Measurements from ENCODE around the gene EVA1A.
"Not testable (repeated sequence)": the region's sequence is repeated elsewhere in the genome, so short reads cannot be mapped to it uniquely, and the experiment has no call there.

The EVA1A gene

GRCh38 chr2:75480971-75481836 is 79.5 kb downstream of the EVA1A start:
- no peak for DNase-seq

DNA sequence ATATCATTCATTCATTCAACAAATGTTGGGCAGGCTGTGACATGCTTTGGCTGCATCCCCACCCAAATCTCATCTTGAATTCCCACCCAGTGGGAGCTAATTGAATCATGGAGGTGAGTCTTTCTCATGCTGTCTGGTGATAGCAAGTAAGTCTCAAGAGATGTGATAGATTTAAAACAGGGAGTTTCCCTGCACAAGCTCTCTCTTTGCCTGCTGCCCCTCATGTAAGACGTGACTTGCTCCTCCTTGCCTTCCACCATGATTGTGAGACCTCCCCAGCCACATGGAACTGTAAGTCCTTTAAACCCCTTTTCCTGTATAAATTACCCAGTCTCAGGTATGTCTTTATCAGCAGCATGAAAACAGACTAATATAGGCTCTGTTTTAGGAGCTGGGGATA is 83.0 kb downstream of the EVA1A start:
- DNase-seq, result not testable (repeated sequence)

DNA sequence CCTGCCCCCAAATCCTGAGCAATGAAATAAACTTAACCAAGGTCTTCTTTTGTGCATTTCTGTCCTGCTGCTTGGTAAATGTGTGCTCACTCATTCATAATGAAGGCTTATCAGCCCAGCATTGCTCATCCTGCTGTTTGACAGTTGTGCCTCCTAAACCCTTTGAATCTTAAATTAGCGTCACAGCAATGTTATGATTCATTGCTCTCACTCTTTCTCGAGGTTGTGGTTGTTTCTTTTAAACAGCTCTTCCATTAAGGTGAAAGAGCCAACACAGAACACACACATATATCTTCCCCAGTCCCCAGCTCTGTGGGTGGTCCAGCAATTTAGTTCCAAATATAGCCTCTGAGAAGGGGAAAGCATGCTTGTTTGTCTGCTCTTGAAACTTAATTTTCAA is 84.0 kb downstream of the EVA1A start:
- DNase-seq, result no peak

GRCh38 chr2:75475976-75476375 is 84.8 kb downstream of the EVA1A start:
- no peak for DNase-seq

- DNase-seq, result no peak
Observed at GRCh38 chr2:75475049-75475448, 85.7 kb downstream of the EVA1A start.

- DNase-seq, result no peak
Observed at GRCh38 chr2:75474115-75474514, 86.6 kb downstream of the EVA1A start.

DNA sequence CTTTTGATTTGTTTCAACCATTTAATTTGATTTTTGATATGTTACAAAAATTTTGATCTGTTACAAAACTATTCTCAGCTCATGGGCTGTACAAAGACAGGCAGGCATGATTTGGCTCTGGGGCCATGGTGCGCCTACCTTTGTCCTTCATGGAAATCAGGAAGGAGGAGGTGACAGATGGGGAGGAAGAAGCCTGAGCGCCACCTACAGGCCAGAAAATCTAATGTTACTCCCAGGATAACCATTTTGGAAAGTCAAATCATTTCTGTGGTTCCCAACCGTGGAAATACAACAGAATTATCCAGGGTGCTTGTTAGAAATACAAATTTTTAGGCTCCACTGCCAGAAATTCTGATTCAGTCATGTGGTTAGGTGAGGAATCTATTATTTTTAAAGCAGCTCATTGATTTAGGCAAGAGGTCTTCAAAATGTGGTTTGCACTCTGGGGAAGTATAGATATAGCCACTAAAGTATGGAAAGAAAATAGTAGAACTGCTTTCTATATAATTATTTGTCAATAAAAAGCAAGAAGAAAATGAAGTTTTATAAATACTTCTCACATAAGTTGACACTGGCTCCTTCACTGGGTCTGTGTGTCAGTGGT is 93.9 kb downstream of the EVA1A start:
- no peak for DNase-seq

DNA sequence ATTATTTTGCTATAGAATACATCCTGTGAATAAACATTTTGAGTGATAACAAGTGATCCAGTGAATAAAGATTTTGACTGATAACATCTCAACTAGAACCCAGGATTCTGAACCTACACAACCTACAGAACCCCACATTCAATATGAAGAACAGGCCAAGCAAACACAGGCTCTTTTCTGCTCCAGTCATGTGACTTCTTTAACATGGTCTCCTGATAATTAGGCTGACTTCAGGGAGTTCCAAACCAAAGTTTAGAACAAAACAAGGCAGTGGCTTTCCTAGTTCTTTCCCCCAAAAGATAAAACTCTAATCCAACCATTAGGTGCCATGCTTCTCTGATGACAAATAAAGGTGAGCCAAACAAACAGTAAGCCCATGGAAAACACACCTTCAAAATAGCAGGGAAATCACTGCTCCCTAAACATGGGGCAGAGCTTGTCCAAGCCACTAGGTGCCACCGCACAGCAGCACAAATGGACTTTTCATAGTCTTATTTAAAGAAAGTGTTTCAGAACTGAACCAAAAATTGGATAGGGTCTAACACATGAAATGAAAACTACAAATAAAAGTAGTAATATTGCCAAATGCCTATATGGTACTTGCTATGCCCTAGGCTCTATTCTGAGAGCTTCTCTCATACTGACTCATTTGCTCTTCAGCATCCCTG is 95.3 kb downstream of the EVA1A start:
- DNase-seq, result no peak

GRCh38 chr2:75464348-75464946 is 96.3 kb downstream of the EVA1A start:
- DNase-seq, result no peak

DNA sequence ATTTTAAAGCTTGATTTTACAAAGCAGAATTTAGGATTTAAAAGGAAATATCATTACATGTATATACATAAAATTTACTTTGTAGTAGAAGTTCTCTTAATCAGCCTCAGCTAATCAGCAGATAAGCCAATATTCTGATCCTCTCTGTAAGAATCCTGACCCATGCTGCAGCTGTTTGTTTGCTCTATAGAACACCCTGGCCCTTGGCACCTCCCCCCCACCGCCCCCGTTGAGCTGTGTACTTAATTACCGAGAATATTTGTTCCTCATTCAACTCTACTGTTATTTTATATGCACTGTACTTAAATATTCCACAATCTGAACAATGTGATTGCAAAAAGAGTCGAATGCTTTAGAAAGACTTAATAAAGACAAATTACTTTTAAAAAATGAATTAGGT is 98.0 kb downstream of the EVA1A start:
- no peak for DNase-seq

DNA sequence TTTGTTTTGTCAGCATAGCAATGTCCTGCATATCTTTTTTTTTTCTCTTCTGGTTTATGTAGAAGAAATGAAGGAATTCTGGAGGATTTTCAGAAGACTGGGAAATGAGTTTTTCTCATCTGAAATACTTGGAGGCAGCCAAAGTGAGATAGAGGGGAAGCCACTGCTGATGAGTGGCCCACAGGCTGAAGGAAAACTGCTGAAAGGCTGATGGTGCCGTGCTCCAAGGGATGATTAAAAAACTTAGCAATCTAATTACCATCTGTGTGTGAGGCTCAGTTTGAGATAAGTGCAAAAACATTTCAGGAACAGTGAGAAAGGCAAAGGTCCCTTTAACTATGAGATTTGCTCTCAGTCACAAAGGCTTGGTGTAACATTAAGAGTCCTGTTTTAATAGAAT is 98.5 kb downstream of the EVA1A start:
- no peak for DNase-seq

- DNase-seq, result no peak
Observed at GRCh38 chr2:75460630-75461029, 100.1 kb downstream of the EVA1A start.

DNA sequence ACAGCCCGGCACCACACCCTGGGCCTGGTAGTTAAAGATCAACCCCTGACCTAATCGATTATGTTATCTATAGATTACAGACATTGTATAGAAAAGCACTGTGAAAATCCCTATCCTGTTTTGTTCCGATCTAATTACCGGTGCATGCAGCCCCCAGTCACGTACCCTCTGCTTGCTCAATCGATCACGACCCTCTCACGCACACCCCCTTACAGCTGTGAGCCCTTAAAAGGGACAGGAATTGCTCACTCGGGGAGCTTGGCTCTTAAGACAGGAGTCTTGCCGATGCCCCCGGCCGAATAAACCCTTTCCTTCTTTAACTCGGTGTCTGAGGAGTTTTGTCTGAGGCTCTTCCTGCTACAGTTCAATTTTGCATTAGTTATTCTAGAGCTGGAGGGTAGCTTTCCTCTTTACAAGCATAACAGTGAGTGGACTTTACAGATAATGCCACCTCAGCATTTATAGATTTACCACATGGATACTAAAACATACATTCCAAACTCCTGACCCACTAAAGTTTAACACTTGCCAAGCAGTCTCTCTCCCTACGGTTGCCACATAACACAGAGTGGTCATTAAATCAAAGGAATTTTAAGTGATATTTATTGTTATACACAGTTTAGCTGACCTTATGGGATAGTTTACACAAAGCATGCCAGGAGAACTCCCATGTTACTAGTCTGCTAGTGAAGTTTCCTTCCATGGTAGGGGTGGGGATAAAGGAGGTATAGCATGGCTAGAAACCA is 101.0 kb downstream of the EVA1A start:
- no peak for DNase-seq

DNA sequence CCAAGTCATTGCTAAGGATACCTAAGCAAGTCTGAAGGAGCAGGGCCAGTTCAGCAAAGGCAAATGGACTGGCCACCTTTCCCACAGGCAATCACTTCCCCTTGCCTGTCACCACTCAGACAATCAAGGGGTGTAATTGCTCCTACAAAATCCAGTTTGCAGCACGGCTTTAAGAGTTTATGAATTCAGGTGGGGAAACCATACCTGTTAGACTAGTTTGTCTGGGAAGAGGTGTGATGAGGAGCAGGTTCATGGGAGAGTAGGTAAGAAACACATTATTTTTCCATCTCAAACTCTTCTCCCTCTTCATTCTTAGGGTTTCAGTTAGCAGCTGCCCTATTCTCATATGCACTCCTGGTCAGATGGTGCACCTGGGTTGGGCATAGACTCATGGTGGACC is 102.5 kb downstream of the EVA1A start:
- no peak for DNase-seq

GRCh38 chr2:75456825-75457224 is 103.9 kb downstream of the EVA1A start:
- DNase-seq, result no peak

DNA sequence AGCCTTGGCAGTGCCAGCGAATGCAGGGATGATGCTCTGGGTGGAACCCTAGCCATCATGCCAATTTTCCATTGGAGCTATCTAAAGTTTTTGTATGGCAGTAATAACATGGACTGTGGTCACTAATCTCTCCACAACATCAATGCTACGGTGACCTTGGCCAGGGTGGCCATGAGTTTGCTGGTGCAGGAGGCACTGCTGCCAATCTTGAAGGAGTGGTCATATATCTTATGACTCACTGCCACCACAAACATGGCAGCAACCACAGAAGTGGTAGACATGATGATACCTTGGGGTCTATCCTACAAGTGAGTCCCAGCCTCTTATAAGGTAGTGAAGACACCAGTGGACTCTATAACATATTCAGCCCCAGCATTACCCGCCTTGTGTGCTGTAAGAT is 104.6 kb downstream of the EVA1A start:
- DNase-seq, result no peak

DNA sequence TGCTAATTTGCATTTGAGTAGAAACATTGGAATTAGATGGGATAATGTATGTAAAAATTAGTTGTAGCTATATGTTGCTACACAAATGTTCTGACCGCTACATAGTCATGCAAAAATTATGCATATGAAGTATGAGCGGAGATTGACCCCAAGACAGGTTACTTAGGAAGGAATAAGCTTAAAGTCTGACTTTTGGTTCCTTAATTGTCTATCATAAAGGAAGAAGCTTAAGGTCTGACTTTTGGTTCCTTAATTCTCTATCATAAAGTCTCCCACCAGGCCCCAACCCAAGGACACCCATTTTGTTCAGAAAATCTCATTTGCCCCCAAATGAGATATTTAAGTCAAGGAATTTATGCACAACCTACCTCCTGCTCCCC is 106.5 kb downstream of the EVA1A start:
- DNase-seq, result no peak

DNA sequence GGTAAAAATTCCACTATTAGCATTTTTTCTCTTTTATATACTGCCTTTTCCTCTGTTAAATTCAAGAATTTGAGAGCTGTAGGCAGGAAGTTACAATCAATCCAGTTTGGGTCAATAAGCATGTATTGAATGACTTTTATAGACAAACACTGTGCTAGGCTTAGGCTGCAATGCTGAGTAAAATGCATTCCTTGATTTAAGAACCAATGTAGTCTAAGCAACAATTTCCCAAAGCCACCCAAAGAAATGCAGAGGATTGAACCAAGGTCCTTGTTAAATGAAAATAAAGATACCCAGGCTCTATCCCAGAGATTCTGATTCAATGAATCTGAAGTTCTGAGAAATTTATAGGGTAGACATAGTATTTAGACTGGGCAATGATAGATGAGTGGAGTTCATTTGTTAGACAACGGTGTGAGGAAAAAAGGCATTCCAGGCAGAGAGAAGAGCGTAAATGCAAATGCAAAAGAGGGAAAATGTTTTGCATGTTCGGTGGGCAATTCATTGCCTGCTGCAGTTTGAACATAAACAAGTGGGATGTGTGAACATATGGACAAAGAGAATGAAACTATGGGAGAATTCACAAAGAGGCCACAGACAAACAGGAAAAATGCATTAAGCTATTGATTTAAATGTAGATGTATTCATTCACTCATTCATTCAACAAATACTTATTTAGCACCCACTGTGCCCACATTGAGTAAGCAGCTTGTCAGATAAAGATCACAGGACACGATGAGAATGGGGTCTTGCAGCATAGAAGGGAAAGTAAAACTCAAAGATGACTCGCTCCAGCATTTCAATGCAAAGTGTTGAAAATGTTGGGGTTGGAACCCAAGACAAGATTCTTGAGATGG is 107.1 kb downstream of the EVA1A start:
- DNase-seq, result no peak

- no peak for DNase-seq
Observed at GRCh38 chr2:75450068-75450467, 110.7 kb downstream of the EVA1A start.

- DNase-seq, result no peak
Observed at GRCh38 chr2:75447176-75447575, 113.6 kb downstream of the EVA1A start.

Data from GOT3 (cell line).